ENCODE results near the gene METTL14.

Gene METTL14

GRCh38 chr4:118734491-118735205 lies 49.5 kb downstream of the METTL14 start:
- DNase-seq (ENCODE audit: low spot score), result no peak

- no peak for DNase-seq (ENCODE audit: low spot score)
Observed at GRCh38 chr4:118736900-118737299, 51.7 kb downstream of the METTL14 start.

DNA sequence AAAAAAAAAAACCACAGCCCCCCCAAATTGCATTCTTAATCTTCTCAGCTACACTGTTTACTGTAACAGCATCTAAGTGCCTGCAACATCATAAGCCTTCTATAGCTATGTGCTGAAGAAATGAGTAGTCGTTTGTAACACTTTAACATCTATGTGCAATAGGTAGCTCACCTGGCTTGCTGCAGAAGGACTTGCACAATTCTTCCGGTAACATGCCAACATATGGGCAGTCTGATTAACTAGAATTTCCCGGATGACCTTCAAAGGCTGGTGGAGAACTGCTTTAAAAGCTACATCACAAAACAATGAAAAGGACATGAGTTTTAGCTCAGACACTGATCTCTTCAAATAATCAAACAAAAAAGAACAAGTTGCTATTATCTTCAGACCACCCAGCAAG lies 52.9 kb downstream of the METTL14 start:
- no peak for DNase-seq (ENCODE audit: low spot score)

GRCh38 chr4:118739022-118739713 lies 54.0 kb downstream of the METTL14 start:
- DNase-seq (ENCODE audit: low spot score), result no peak

DNA sequence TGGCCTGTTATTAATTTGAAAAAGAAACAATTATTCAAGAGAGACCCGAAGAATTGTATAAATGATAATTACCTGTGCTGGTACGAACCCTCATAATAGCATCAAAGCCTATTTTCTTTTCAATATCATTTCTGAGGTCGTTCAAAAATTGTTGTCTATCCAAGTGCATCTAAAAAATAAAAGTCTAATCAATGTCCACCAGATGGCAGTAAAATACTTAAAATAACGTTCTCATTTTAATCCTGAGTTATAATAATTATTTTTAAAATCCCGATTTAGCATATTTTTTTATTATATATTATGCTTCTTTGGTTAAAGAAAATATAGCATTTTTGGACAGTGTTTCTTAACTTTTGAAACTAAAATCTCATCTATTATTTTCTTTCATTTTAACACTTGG lies 55.7 kb downstream of the METTL14 start:
- DNase-seq (ENCODE audit: low spot score), result no peak

DNA sequence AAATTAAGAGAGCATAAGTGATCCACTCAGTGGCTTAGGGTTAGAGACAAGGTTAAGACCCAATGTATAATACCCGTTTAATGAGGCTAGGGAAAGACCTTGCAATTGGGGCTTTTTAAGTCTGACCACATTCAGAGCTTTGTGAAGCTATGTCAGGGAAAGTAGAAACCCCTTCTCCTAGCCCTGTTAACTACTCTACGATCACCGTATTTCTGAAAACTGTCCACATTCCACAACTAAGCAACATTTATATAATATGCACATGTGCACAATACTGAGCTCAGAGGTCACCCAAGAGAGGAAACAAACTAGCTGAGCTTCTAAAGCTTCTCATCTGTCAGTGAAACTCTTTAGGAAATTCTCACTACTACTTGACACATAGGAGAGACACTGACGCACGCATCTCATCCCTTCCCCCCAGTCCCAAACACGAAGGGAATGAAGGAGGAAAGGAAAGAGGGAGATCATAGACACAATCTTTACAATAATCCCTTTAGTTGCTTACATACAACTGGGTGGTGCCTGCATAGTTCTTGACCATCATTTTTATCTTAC lies 56.2 kb downstream of the METTL14 start:
- no peak for DNase-seq (ENCODE audit: low spot score)

GRCh38 chr4:118742050-118742449 lies 56.9 kb downstream of the METTL14 start:
- DNase-seq (ENCODE audit: low spot score), result no peak

- no peak for DNase-seq (ENCODE audit: low spot score)
Observed at GRCh38 chr4:118743867-118744266, 58.7 kb downstream of the METTL14 start.

- no peak for DNase-seq (ENCODE audit: low spot score)
Observed at GRCh38 chr4:118745357-118745756, 60.2 kb downstream of the METTL14 start.

DNA sequence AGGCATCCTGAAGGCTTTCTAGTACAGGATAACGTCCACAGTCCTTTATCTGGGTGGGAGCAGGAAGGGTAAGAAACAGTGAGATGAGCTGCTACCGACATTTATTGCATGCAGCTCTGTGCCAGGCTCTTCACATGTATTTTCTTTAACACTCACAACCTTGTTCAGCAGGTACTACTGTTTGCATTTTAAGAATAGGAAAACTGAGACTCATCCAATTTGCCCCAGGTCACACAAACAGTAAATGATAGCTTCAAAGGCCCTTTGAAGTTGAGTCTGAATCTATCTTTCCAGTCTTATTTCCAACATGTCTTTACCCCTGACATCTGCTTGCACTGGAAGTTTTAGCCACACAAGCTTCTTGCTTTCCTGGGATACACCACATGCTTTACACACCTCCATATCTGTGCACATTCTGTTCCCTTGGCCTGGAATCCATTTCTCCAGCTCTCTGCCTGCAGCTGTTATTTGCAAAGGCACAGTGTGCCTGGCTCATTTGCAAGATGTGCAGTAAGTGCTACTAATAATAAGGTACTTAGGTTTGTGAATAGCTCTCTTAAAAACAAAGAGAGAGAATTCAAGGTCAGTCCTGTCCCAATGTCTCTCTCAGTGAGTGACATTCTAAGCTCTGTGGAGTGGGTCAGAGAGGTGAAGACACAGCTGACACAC lies 61.2 kb downstream of the METTL14 start:
- no peak for DNase-seq (ENCODE audit: low spot score)

- DNase-seq (ENCODE audit: low spot score), result no peak
Observed at GRCh38 chr4:118749347-118749988, 64.3 kb downstream of the METTL14 start.

DNA sequence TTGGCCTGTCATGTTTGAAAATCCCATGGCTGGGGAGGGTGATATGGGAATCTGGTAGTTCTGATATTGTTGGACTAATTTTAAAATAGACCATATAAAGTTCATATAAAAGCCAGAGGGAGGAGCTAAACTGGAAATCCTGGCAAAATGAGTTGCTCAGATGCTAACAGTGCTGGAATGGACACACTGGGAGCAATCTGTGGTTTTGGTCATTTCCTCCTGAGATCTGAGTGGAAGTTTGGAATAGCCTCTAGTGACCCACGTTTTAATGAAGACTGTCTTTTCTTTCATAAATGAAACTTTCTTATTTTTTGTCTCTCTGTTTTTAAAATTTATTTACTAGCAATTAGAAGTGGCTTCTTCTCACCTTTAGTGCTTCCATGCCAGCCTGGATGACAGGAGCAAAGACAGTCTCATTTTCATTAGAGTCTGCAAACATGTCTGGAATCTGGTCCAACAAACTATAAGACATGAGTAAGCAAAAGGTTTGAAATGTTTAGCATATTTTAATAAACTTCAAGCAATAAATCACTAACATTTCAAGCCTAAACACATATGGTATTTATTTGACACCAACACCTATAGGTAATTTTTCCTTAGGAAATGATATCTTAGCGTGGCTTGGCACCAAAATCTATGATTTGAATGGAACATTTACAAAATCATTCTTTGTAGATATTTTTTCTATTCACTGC lies 66.6 kb downstream of the METTL14 start:
- DNase-seq (ENCODE audit: low spot score), result no peak

- no peak for DNase-seq (ENCODE audit: low spot score)
Observed at GRCh38 chr4:118752551-118752950, 67.4 kb downstream of the METTL14 start.

GRCh38 chr4:118753096-118753495 lies 67.9 kb downstream of the METTL14 start:
- no peak for DNase-seq (ENCODE audit: low spot score)

- DNase-seq (ENCODE audit: low spot score), result no peak
Observed at GRCh38 chr4:118753685-118754084, 68.5 kb downstream of the METTL14 start.

DNA sequence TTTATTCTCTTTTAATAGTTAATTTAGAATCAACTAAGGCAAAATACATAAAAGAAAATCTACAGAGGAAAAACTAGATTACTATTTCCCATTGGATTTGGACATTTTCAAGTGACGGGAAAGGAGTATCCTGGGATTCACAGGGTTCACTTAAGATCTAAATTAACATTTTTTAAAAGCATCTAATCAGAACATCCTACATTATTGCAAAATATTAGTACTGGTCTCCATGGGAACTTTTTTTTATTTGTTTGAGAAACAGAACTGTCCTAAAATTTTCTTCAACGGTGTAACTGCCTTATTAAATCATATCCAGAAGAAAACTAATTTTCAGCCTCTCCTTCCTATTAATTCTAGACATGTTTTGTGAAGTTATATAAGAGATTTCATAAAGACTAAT lies 69.7 kb downstream of the METTL14 start:
- DNase-seq (ENCODE audit: low spot score), result no peak

DNA sequence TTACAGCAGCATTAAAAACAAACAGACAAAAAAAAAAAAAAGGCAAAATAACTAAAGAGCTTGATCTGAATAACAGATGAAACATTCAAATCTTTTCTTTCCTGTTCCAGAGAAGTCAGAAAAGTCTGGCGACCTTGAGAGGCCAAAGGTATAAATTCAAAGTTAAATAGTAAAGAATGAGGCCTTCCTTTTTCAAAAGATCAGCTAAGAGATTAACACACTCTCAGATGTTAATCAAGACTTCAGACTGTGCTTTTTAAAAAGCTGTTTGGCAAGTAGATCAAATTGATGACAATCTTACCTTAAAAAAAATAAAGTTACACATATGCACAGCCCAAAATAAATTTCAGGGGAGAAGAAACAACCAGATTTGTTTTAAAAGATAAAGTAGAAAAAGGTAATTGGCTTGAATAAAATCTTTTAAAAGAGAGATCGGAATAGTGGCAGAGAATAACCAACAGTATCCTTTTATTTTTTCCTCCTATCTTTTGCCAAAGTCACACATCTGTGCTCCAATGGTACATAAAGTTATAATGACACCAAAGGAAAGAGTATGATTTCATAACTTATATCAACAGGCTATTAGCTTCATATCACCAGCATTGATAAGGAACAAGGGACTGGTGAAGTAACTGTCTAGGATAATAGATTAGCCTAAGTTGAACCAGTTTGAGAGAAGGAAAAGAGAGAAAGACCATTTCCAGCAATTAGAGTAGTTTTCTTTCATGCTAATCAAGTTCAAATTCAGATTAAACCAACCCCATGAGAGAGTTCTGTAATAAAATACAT lies 70.4 kb downstream of the METTL14 start:
- DNase-seq (ENCODE audit: low spot score), result no peak

GRCh38 chr4:118756429-118756828 lies 71.2 kb downstream of the METTL14 start:
- DNase-seq (ENCODE audit: low spot score), result no peak

GRCh38 chr4:118756958-118757357 lies 71.8 kb downstream of the METTL14 start:
- DNase-seq (ENCODE audit: low spot score), result no peak

- no peak for DNase-seq (ENCODE audit: low spot score)
Observed at GRCh38 chr4:118757761-118758251, 72.6 kb downstream of the METTL14 start.

- DNase-seq (ENCODE audit: low spot score), result no peak
Observed at GRCh38 chr4:118758293-118758692, 73.1 kb downstream of the METTL14 start.
